Endothelial cell of umbilical vein (primary cell): ENCODE data around the gene LSM14A. TPM values are rescaled to one million over a fixed set of nuclear protein-coding genes. Genes with fewer than 3 reads are reported as not detected.

Experiments
- BruUV-seq: library from RNA; stranded (reverse); fragments of 400-500 nt; replicated peaks from 2 replicates; lab custom pipeline; 2021; lab: Mats Ljungman, UMichigan
- CTCF ChIA-PET: fragments of 300-600, 350-600 bp; sonication (Branson Sonifier 250); formaldehyde crosslinking; loops from one replicate; lab custom pipeline; 2021; ENCODE audit warnings: antibody characterized with exemption, inconsistent platforms; lab: Charles Lee
- POLR2A ChIA-PET: fragments of 300-600, 350-600 bp; sonication (Branson Sonifier 250); formaldehyde crosslinking; loops from one replicate; lab custom pipeline; 2021; ENCODE audit warnings: antibody characterized with exemption, inconsistent platforms; lab: Charles Lee
- DNase-seq: peaks from one replicate; pipeline ENCODE4 v3.0.0-alpha.2; 2011; ENCODE audit warnings: low read depth, low spot score
- FAIRE-seq: peaks from 2 replicates; lab custom pipeline; 2011; peaks lifted over from hg19 to GRCh38; lab: Jason Lieb, UNC
- H2AFZ ChIP-seq: 2 replicates; pipeline ENCODE4 v1.6.0; 2012; ENCODE audit warnings: low read depth, low read length, control low read depth, inconsistent platforms
- H3K27ac ChIP-seq: 2 replicates; pipeline ENCODE4 v1.5.1; 2011; ENCODE audit warnings: low read depth, mild to moderate bottlenecking, control low read depth, low read length, moderate library complexity; ENCODE audit not compliant: insufficient read depth
- H3K27me3 ChIP-seq, 2 experiments: 2 replicates each; pipeline versions ENCODE4 v1.6.0 to v1.6.1; 2011; ENCODE audit warnings: low read length in 2 of 2, mixed read lengths in 1 of 2; ENCODE audit not compliant: control insufficient read depth in 2 of 2, insufficient read depth in 2 of 2
- H3K36me3 ChIP-seq, 2 experiments: 2 replicates in 1 of 2; 3 replicates in 1 of 2; pipeline ENCODE4 v1.5.1; 2011; ENCODE audit warnings: low read length in 2 of 2, mild to moderate bottlenecking in 1 of 2, moderate library complexity in 1 of 2; ENCODE audit not compliant: control insufficient read depth in 2 of 2, insufficient read depth in 2 of 2; ENCODE audit errors: extremely low read depth in 1 of 2
- H3K4me1 ChIP-seq: 3 replicates; pipeline ENCODE4 v1.5.1; 2011; ENCODE audit warnings: mild to moderate bottlenecking, low read length; ENCODE audit not compliant: control insufficient read depth, insufficient read depth; ENCODE audit errors: extremely low read depth
- H3K4me2 ChIP-seq: 2 replicates; pipeline ENCODE4 v1.6.1; 2011; ENCODE audit warnings: low read length, control low read depth, mixed read lengths; ENCODE audit not compliant: insufficient read depth
- H3K4me3 ChIP-seq, 3 experiments: fragments of 200-600 bp in 1 of 3; sonication (generic), shearing (Covaris generic) in 1 of 3; replicated peaks in 1 of 3; 2 replicates each; pipeline ENCODE4 v1.5.1; 2011 to 2016; ENCODE audit warnings: control low read depth in 3 of 3, low read length in 3 of 3, mild to moderate bottlenecking in 2 of 3, inconsistent platforms in 1 of 3, low read depth in 1 of 3, moderate library complexity in 1 of 3; ENCODE audit not compliant: insufficient read depth in 1 of 3
- H3K79me2 ChIP-seq: 2 replicates; pipeline ENCODE4 v1.6.0; 2012; ENCODE audit warnings: low read length, inconsistent platforms; ENCODE audit not compliant: control insufficient read depth, insufficient read depth
- H3K9ac ChIP-seq: replicated peaks from 2 replicates; pipeline ENCODE3; 2011; ENCODE audit warnings: low read length, control low read depth; ENCODE audit not compliant: insufficient read depth; ENCODE audit errors: extremely low read depth
- H3K9me1 ChIP-seq: replicated peaks from 3 replicates; pipeline ENCODE4 v1.6.0; 2011; ENCODE audit warnings: mild to moderate bottlenecking, low read length; ENCODE audit not compliant: control insufficient read depth, insufficient read depth; ENCODE audit errors: extremely low read depth
- H3K9me3 ChIP-seq: replicated peaks from 2 replicates; pipeline ENCODE4 v1.5.1; 2012; ENCODE audit warnings: low read length, inconsistent platforms; ENCODE audit not compliant: control insufficient read depth, insufficient read depth
- H4K20me1 ChIP-seq: replicated peaks from 2 replicates; pipeline ENCODE3; 2011; ENCODE audit warnings: mild to moderate bottlenecking, low read length; ENCODE audit not compliant: control insufficient read depth, insufficient read depth; ENCODE audit errors: extremely low read depth
- EZH2 ChIP-seq: IDR thresholded peaks from 2 replicates; pipeline ENCODE4 v1.6.1; 2012; ENCODE audit warnings: borderline replicate concordance, low read depth, mild to moderate bottlenecking, moderate library complexity, low read length, inconsistent platforms; ENCODE audit not compliant: severe bottlenecking
- FOS ChIP-seq: IDR thresholded peaks from 2 replicates; pipeline ENCODE4 v1.6.1; 2011; ENCODE audit warnings: mild to moderate bottlenecking, low read length, moderate library complexity, borderline replicate concordance; ENCODE audit not compliant: insufficient read depth
- JUN ChIP-seq: IDR thresholded peaks from 2 replicates; pipeline ENCODE4 v1.6.1; 2011; ENCODE audit warnings: borderline replicate concordance, low read depth; ENCODE audit not compliant: insufficient read length, insufficient read depth
- MYC ChIP-seq: IDR thresholded peaks from one replicate; pipeline ENCODE4 v1.6.1; 2011; ENCODE audit warnings: mild to moderate bottlenecking, low read depth, low read length
- POLR2A ChIP-seq: IDR thresholded peaks from 2 replicates; pipeline ENCODE4 v1.6.1; 2012; ENCODE audit warnings: low read depth, mild to moderate bottlenecking, control low read depth, low read length
- POLR2AphosphoS5 ChIP-seq: IDR thresholded peaks from 2 replicates; pipeline ENCODE4 v1.6.1; 2012; ENCODE audit warnings: low read depth, mild to moderate bottlenecking, control low read depth, low read length, moderate library complexity; ENCODE audit not compliant: insufficient read depth
- dilution Hi-C: fragments of 300-500 bp; cut with MboI; formaldehyde crosslinking; loops from one replicate; pipeline ENCODE4 v1.15.0; 2019; ENCODE audit warnings: low sequenced_read_pairs; ENCODE audit not compliant: extremely low pct_ligation_motif_present
- intact Hi-C: fragments of 100-400 bp; cut with micrococcal nuclease; formaldehyde crosslinking; loops from one replicate; pipeline ENCODE4 v1.10.0; 2022
- polyA plus RNA-seq, 4 experiments: library from polyadenylated mRNA; depleted of rRNA in 3 of 4; stranded (reverse) in 3 of 4; unstranded in 1 of 4; fragments of >200 nt; gene quantifications; 2 replicates each; pipeline versions ENCODE4 v1.2.1 to v1.2.3, GENCODE V29; 2011 to 2012; ENCODE audit warnings: missing spikeins in 1 of 4
- total RNA-seq: library from RNA; stranded (reverse); gene quantifications from 2 replicates; pipeline ENCODE4 v1.2.3, GENCODE V29; 2021

The LSM14A gene
- total and polyA plus RNA-seq, 2 donors (not counting 3 experiments of a cell fraction or from before 2014, with no cell fraction given): 96.7 to 122 TPM

GRCh38 chr19:34189917-34190425 lies 17.7 kb downstream of the LSM14A start:
- no peak overlapping the region for H2AFZ ChIP-seq
- dilution Hi-C loops (no loop called here), intact Hi-C loops (no loop called here)
- ChIA-PET POLR2A (interaction anchor here (0.6 kb wide), 1 partner anchor 55 kb away, joined by 4 read pairs; no protein-coding TSS in a partner anchor), CTCF (interaction anchor here (1.1 to 1.3 kb wide), 2 partner anchors 12 to 15 kb away, joined by 3 to 4 read pairs; no protein-coding TSS in a partner anchor)
- TF ChIP-seq MYC (no peak), JUN (no peak), POLR2A (no peak), FOS (no peak), EZH2 (no peak), POLR2AphosphoS5 (no peak)
- H3K9ac ChIP-seq: no peak overlapping the region
- H4K20me1 ChIP-seq: peaks cover 28% of the 10 kb centered on the region
- no peaks in the 10 kb centered on the region for H3K4me1 ChIP-seq
- peaks cover 95% of the 10 kb centered on the region for H3K79me2 ChIP-seq
- H3K9me1 ChIP-seq: no peaks in the 10 kb centered on the region
- H3K9me3 ChIP-seq: no peaks in the 10 kb centered on the region
- H3K36me3 ChIP-seq: peaks cover 2 to 10% of the 10 kb centered on the region in 2 experiments
- H3K27me3 ChIP-seq: no peaks in the 10 kb centered on the region
- H3K4me3 ChIP-seq: no peak overlapping the region
- no peak overlapping the region for H3K27ac ChIP-seq
- FAIRE-seq: no peak
- DNase-seq: no peak
- BruUV-seq: no TSS peak
- H3K4me2 ChIP-seq: no peak overlapping the region

GRCh38 chr19:34191355-34191962 lies 19.2 kb downstream of the LSM14A start:
- ChIA-PET POLR2A (no interaction called here), CTCF (interaction anchor here (0.9 kb wide), 1 partner anchor 13 kb away, joined by 3 read pairs; no protein-coding TSS in a partner anchor)
- FAIRE-seq: no peak

More at GRCh38 chr19:34191355-34191962, 19.2 kb downstream of the LSM14A start:
- Histone ChIP-seq H3K9ac (no peak overlapping the region), H3K27me3 (no peaks in the 10 kb centered on the region), H3K9me1 (no peaks in the 10 kb centered on the region), H3K36me3 (peaks cover 5 to 20% of the 10 kb centered on the region in 2 experiments), H3K9me3 (no peaks in the 10 kb centered on the region), H3K4me3 (no peak overlapping the region), H3K4me1 (no peaks in the 10 kb centered on the region), H3K79me2 (peaks cover 83% of the 10 kb centered on the region), H3K27ac (no peak overlapping the region), H4K20me1 (peaks cover 25% of the 10 kb centered on the region), H2AFZ (no peak overlapping the region), H3K4me2 (no peak overlapping the region)
- intact Hi-C loops (no loop called here), dilution Hi-C loops (no loop called here)
- DNase-seq: no peak
- TF ChIP-seq POLR2A: no peak
- no TSS peak for BruUV-seq
